Upper lobe of right lung (tissue), 1 donor: ENCODE results near the gene MARK1. TPM values are rescaled to one million over a fixed set of nuclear protein-coding genes. Genes with fewer than 3 reads are reported as not detected.

Experiments
- ATAC-seq: fragments of 200-7000 bp; cut with Tn5 transposase; one replicate; pipeline ENCODE4 v1.9.1; 2020; ENCODE audit warnings: mild to moderate bottlenecking, moderate library complexity
- DNase-seq: peaks from one replicate; pipeline ENCODE4 v3.0.0-alpha.2; 2020
- H3K27ac ChIP-seq: fragments of 200-600 bp; one replicate; pipeline ENCODE4 v1.8.0; 2022
- H3K27me3 ChIP-seq: fragments of 200-600 bp; one replicate; pipeline ENCODE4 v1.8.0; 2022; ENCODE audit warnings: mild to moderate bottlenecking
- H3K36me3 ChIP-seq: fragments of 200-600 bp; one replicate; pipeline ENCODE4 v1.8.0; 2022
- H3K4me1 ChIP-seq: fragments of 200-600 bp; one replicate; pipeline ENCODE4 v1.8.0; 2022
- H3K4me3 ChIP-seq: fragments of 200-600 bp; one replicate; pipeline ENCODE4 v1.8.0; 2022; ENCODE audit warnings: mild to moderate bottlenecking
- H3K9me3 ChIP-seq: fragments of 200-600 bp; one replicate; pipeline ENCODE4 v1.8.0; 2022
- intact Hi-C: fragments of 100-400 bp; cut with DNase I; formaldehyde crosslinking; loops from one replicate; pipeline ENCODE4 v1.11.0; 2022
- total RNA-seq: library from RNA; stranded (reverse); fragmentation: NEBNext Ultra II Directional; extraction: Animal tissue kit (Norgen Biotek cat#: 25700); gene quantifications from one replicate; pipeline ENCODE4 v1.2.1, GENCODE V29; 2021
- TF ChIP-seq, protein P1 (sequence below): fragments of 200-600 bp; IDR thresholded peaks from one replicate; pipeline ENCODE4 v1.8.0; 2022; ENCODE audit warnings: antibody characterized with exemption
- donor health status: DM: no; HTN: yes; CAD: no; lungs with severe emphysema.

MARK1 gene
- total RNA-seq, 1 donor from 2014 or later: 2.3 TPM

DNA sequence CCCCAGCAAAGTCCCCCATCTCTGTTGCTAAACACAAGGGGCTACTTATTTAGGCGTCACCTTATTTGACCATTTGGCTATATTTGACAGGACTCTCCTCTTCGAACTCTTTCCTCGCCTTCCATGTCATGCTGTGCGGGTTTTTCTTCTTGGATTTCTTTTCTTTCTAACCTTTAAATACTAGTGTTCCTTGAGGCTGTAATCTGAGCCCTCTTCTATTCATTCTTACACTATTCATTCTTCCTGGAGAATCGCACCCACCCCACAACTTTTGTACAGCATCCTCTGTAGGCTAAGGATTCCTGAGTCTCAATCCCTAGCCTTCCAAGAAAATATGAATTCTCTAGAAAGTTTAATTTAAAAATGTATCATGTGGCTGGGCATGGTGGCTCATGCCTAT lies 100.5 kb downstream of the MARK1 start:
- no peak for ATAC-seq
- Histone ChIP-seq H3K27ac (no peak overlapping the region), H3K4me1 (no peaks in the 10 kb centered on the region), H3K36me3 (no peaks in the 10 kb centered on the region), H3K27me3 (no peaks in the 10 kb centered on the region), H3K9me3 (no peaks in the 10 kb centered on the region), H3K4me3 (no peak overlapping the region)
- DNase-seq: no peak
- intact Hi-C loops: no loop called here
- TF ChIP-seq, protein P1, sequence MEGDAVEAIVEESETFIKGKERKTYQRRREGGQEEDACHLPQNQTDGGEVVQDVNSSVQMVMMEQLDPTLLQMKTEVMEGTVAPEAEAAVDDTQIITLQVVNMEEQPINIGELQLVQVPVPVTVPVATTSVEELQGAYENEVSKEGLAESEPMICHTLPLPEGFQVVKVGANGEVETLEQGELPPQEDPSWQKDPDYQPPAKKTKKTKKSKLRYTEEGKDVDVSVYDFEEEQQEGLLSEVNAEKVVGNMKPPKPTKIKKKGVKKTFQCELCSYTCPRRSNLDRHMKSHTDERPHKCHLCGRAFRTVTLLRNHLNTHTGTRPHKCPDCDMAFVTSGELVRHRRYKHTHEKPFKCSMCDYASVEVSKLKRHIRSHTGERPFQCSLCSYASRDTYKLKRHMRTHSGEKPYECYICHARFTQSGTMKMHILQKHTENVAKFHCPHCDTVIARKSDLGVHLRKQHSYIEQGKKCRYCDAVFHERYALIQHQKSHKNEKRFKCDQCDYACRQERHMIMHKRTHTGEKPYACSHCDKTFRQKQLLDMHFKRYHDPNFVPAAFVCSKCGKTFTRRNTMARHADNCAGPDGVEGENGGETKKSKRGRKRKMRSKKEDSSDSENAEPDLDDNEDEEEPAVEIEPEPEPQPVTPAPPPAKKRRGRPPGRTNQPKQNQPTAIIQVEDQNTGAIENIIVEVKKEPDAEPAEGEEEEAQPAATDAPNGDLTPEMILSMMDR: no peak

DNA sequence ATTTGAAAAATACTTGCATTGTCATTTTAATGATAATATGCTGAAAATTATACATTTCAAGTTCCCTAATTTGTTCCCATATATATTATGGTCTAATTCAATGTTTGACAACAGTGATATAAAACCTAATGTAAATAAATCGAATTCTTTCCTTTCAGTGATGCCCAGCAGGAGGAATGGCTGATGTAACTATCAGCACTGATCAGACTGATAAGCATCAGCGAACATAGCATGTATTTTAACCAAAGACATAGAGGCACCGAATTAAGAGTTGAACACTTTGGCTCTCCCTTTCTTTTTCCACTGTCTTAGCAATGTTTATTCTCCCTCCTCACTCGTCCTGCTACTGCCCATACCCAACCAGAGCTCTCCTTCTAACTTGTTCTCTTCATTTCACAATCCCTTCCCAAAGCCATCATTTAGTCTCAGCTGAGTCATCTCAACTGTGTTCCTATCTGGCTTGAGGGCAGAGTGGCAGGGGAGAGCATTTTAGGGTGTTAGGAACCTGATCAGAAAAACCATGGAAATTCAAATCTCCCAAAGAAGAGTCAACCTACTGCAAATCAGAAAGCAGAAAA lies 103.4 kb downstream of the MARK1 start:
- intact Hi-C loops: no loop called here
- ATAC-seq: no peak
- DNase-seq: no peak
- no peak overlapping the region for H3K4me3 ChIP-seq
- H3K27me3 ChIP-seq: peaks cover 4% of the 10 kb centered on the region
- no peaks in the 10 kb centered on the region for H3K9me3 ChIP-seq
- no peaks in the 10 kb centered on the region for H3K4me1 ChIP-seq
- no peaks in the 10 kb centered on the region for H3K36me3 ChIP-seq
- no peak overlapping the region for H3K27ac ChIP-seq
- TF ChIP-seq, protein P1: no peak

DNA sequence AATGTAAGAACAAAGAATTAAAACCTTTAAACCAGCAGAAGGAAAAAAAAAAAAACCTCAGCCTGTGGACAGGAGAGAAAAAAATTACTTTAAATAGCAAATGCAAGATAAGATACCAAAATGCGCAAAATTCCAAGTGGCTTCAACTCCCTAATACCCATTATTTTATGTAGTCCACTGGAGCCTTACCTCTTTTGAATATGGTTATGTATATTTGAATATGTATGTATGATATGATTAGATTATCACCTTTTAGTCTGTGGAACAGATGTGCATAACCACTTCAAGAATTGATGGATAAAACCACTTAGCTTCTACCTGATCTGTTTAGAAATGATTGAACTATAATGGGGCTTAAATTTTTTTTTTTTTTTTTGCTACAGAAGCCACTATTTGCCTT lies 109.8 kb downstream of the MARK1 start:
- Histone ChIP-seq H3K4me1 (no peaks in the 10 kb centered on the region), H3K4me3 (no peak overlapping the region), H3K27me3 (peaks cover 4% of the 10 kb centered on the region), H3K27ac (no peak overlapping the region), H3K36me3 (no peaks in the 10 kb centered on the region), H3K9me3 (no peaks in the 10 kb centered on the region)
- intact Hi-C loops: no loop called here
- ATAC-seq (no peak), DNase-seq (no peak)
- TF ChIP-seq, protein P1: no peak

DNA sequence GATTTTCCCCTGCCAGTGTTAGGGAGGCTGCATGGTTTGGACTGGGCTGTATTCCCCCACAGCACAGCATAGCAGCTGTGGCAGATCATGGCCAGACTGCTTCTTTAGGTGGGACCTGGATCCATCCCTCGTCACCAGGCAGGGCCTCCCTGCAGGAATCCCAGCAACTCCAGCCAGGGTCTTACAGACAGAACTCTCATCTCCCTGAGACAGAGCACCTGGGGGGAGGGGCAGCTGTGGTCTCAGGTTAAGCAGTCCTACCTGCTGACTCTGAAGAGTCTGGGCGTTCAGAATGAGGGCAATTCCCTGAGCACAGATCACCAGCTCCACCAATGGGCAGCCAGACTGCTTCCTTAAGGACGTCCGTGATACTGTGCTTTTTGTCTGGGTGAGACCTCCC lies 114.3 kb downstream of the MARK1 start:
- ATAC-seq: no peak
- Histone ChIP-seq H3K27me3 (no peaks in the 10 kb centered on the region), H3K9me3 (no peaks in the 10 kb centered on the region), H3K4me1 (no peaks in the 10 kb centered on the region), H3K4me3 (no peak overlapping the region), H3K36me3 (no peaks in the 10 kb centered on the region), H3K27ac (no peak overlapping the region)
- TF ChIP-seq, protein P1: no peak
- intact Hi-C loops: no loop called here
- no peak for DNase-seq

DNA sequence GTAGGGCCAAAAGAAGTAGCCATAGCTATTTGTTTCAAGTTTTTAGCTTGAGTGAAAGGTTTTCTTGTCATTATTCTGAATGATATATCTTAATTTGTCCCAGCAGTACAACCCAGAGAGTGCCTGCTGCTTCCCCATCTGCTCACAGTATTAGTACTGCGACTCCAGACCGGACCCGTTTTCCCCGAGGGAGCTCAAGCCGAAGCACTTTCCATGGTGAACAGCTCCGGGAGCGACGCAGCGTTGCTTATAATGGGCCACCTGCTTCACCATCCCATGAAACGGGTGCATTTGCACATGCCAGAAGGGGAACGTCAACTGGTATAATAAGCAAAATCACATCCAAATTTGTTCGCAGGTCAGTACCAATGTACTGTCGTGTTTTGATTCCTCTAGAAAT lies 125.1 kb downstream of the MARK1 start:
- H3K9me3 ChIP-seq: no peaks in the 10 kb centered on the region
- no peaks in the 10 kb centered on the region for H3K36me3 ChIP-seq
- H3K4me1 ChIP-seq: no peaks in the 10 kb centered on the region
- H3K4me3 ChIP-seq: no peak overlapping the region
- ATAC-seq (no peak), DNase-seq (no peak)
- TF ChIP-seq, protein P1: no peak
- no peaks in the 10 kb centered on the region for H3K27me3 ChIP-seq
- intact Hi-C loops: no loop called here
- no peak overlapping the region for H3K27ac ChIP-seq

DNA sequence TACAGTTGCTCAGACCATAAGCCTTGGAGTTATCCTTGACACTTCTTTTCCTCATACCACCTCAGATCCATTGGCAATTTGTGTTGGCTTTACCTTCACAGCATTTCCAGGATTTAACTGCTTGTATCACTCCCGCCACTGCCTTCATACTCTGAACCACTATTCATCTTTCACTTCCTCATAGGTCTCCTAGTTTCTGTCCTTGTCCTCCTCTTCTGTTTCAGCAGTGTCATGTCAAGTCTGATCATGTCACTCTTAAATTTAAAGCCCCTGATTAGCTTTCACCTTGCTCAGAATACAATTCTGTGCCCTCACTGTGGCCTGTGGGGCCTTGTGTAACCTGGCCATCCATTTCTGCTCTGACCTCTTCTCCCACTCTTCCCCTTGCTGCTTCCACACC lies 127.6 kb downstream of the MARK1 start:
- Histone ChIP-seq H3K27ac (no peak overlapping the region), H3K27me3 (no peaks in the 10 kb centered on the region), H3K36me3 (no peaks in the 10 kb centered on the region), H3K4me1 (no peaks in the 10 kb centered on the region), H3K9me3 (no peaks in the 10 kb centered on the region), H3K4me3 (no peak overlapping the region)
- DNase-seq: no peak
- intact Hi-C loops: no loop called here
- no peak for ATAC-seq
- TF ChIP-seq, protein P1: no peak
